MCF 10A (cell line): ENCODE data around the gene RILP. TPM values are rescaled to one million over a fixed set of nuclear protein-coding genes. Genes with fewer than 3 reads are reported as not detected.

Source experiments
- BruUV-seq: library from RNA; stranded (reverse); fragments of 400-500 nt; replicated peaks from 2 replicates; lab custom pipeline; 2021; lab: Mats Ljungman, UMichigan
- CTCF ChIA-PET: fragments of 300-600 bp; sonication (Branson Sonifier 250); formaldehyde crosslinking; extraction: SDS; loops from one replicate; lab custom pipeline; 2021; ENCODE audit warnings: antibody characterized with exemption, inconsistent platforms; lab: Yijun Ruan, JAX
- POLR2A ChIA-PET: fragments of 300-600, 350-650 bp; sonication (Branson Sonifier 250); formaldehyde crosslinking; extraction: SDS; loops from one replicate; lab custom pipeline; 2020; ENCODE audit warnings: antibody characterized with exemption, inconsistent platforms; lab: Yijun Ruan, JAX
- DNase-seq: peaks from one replicate; pipeline ENCODE4 v3.0.0-alpha.2; 2018; ENCODE audit not compliant: unreplicated experiment
- H3K27ac Mint-ChIP-seq: one replicate; pipeline ENCODE4 v1.8.0; 2022; ENCODE audit warnings: mild to moderate bottlenecking, low read depth, mixed read lengths; ENCODE audit not compliant: unreplicated experiment
- H3K27me3 Mint-ChIP-seq: one replicate; pipeline ENCODE4 v1.8.0; 2022; ENCODE audit warnings: mixed read lengths; ENCODE audit not compliant: insufficient read depth, unreplicated experiment
- H3K36me3 Mint-ChIP-seq: one replicate; pipeline ENCODE4 v1.8.0; 2022; ENCODE audit warnings: mild to moderate bottlenecking, moderate library complexity, mixed read lengths; ENCODE audit not compliant: insufficient read depth, unreplicated experiment
- H3K4me1 Mint-ChIP-seq: one replicate; pipeline ENCODE4 v1.8.0; 2022; ENCODE audit warnings: mixed read lengths; ENCODE audit not compliant: insufficient read depth, unreplicated experiment
- H3K4me3 Mint-ChIP-seq: one replicate; pipeline ENCODE4 v1.8.0; 2022; ENCODE audit warnings: mild to moderate bottlenecking, moderate library complexity, mixed read lengths; ENCODE audit not compliant: unreplicated experiment
- H3K9me3 Mint-ChIP-seq: one replicate; pipeline ENCODE4 v1.8.0; 2022; ENCODE audit warnings: mixed read lengths; ENCODE audit not compliant: unreplicated experiment
- CTCF ChIP-seq: fragments of 200-600 bp; IDR thresholded peaks from one replicate; pipeline ENCODE4 v1.8.0; 2022; ENCODE audit warnings: antibody characterized with exemption, mild to moderate bottlenecking; ENCODE audit not compliant: unreplicated experiment
- intact Hi-C: fragments of 100-400 bp; cut with micrococcal nuclease; formaldehyde crosslinking; loops from 2 replicates; pipeline ENCODE4 v1.14.1; 2022
- total RNA-seq: library from RNA; stranded (reverse); gene quantifications from 2 replicates; pipeline ENCODE4 v1.2.3, GENCODE V29; 2022

RILP gene
- total RNA-seq, 1 experiment from 2014 or later, result 2.6 TPM

DNA sequence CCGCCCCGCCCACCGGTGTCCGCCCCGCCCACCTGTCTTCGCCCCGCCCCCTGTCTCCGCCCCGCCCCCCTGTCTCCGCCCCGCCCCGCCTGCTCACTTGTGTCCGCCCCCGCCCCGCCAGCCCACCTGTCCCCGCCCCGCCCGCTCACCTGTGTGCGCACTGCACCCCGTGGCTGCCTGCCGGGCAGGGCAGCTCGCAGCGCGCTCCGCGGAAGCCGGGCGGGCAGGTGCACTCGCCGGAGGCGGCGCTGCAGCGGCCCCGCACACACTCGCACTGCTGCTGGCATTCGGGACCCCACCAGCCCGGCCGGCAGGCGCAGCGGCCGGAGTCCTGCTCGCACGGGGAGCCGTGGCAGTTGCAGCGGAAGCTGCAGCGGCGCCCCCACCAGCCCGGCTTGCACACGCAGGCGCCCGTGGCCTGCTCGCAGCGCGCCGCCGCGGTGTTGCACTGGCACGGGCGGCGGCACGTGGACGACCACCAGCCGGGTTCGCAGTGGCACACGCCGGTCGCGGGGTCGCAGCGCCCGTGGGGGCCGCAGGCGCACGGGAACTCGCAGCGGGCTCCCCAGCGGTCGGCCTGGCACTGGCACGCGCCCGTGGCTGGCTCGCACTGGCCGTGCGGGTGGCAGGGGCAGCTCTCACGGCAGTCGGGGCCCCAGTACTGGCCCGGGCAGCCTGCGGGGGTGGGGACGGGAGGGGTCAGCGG is 6.2 kb downstream of the RILP start:
- H3K4me1 Mint-ChIP-seq, result peaks cover 8% of the 10 kb centered on the region
- peak overlapping the region; percentile 60 for H3K4me3 Mint-ChIP-seq
- H3K27ac Mint-ChIP-seq, result no peak overlapping the region
- intact Hi-C loops, result no loop called here
- TF ChIP-seq CTCF, result no peak
- no peaks in the 10 kb centered on the region for H3K9me3 Mint-ChIP-seq
- no TSS peak for BruUV-seq
- ChIA-PET CTCF (no interaction called here), POLR2A (interaction anchor here (0.6 kb wide), 1 partner anchor 47 kb away, joined by 6 read pairs; no protein-coding TSS in a partner anchor)
- no peaks in the 10 kb centered on the region for H3K27me3 Mint-ChIP-seq
- H3K36me3 Mint-ChIP-seq, result no peaks in the 10 kb centered on the region
- DNase-seq, result peak; percentile 56

DNA sequence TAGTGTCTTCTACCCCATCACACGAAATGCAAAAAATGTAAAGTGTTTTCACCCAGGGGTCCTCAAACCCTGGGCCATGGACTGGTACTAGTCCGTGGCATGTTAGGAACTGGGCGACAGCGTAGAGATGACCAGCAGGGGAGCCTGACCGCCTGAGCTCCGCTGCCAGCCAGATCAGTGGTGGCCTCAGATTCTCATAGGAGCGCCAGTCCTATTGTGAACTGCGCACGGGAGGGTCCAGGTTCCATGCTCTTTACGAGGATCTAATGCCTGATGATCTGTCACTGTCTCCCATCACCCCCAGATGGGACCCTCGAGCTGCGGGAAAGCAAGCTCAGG is 8.6 kb downstream of the RILP start:
- Mint-ChIP-seq H3K27ac (no peak overlapping the region), H3K4me3 (no peak overlapping the region), H3K9me3 (no peaks in the 10 kb centered on the region), H3K27me3 (no peaks in the 10 kb centered on the region), H3K4me1 (peaks cover 8% of the 10 kb centered on the region), H3K36me3 (no peaks in the 10 kb centered on the region)
- no peak for TF ChIP-seq CTCF
- no TSS peak for BruUV-seq
- DNase-seq, result no peak
- ChIA-PET CTCF (no interaction called here), POLR2A (interaction anchor here (0.6 to 1.5 kb wide), 4 partner anchors 8 to 82 kb away, joined by 3 to 4 read pairs (median 4); partner anchors contain the start of gene RILP)
- intact Hi-C loops, result no loop called here

GRCh38 chr17:1640329-1641064 is 9.2 kb downstream of the RILP start:
- no peak for TF ChIP-seq CTCF
- Mint-ChIP-seq H3K9me3 (no peaks in the 10 kb centered on the region), H3K4me1 (peaks cover 8% of the 10 kb centered on the region), H3K4me3 (no peak overlapping the region), H3K27me3 (no peaks in the 10 kb centered on the region), H3K27ac (no peak overlapping the region), H3K36me3 (no peaks in the 10 kb centered on the region)
- intact Hi-C loops, result no loop called here
- no peak for DNase-seq
- ChIA-PET POLR2A (interaction anchor here (0.6 to 1.8 kb wide), 4 partner anchors 8 to 82 kb away, joined by 3 to 5 read pairs (median 4); partner anchors contain the start of gene RILP), CTCF (interaction anchor here (0.6 kb wide), 2 partner anchors 16 to 68 kb away, joined by 3 to 5 read pairs; no protein-coding TSS in a partner anchor)
- BruUV-seq, result no TSS peak

GRCh38 chr17:1639549-1640180 is 10.0 kb downstream of the RILP start:
- no peaks in the 10 kb centered on the region for H3K9me3 Mint-ChIP-seq
- intact Hi-C loops, result no loop called here
- no peaks in the 10 kb centered on the region for H3K36me3 Mint-ChIP-seq
- no TSS peak for BruUV-seq
- no peaks in the 10 kb centered on the region for H3K27me3 Mint-ChIP-seq
- H3K27ac Mint-ChIP-seq, result no peak overlapping the region
- DNase-seq, result no peak
- POLR2A ChIA-PET, result interaction anchor here (0.7 to 1.8 kb wide), 3 partner anchors 10 to 13 kb away, joined by 3 to 5 read pairs (median 4); partner anchors contain the start of gene RILP
- peaks cover 8% of the 10 kb centered on the region for H3K4me1 Mint-ChIP-seq
- no peak for TF ChIP-seq CTCF
- CTCF ChIA-PET, result interaction anchor here (0.7 kb wide), 1 partner anchor 225 kb away, joined by 4 read pairs; no protein-coding TSS in a partner anchor
- no peak overlapping the region for H3K4me3 Mint-ChIP-seq
